HEK293T (cell line): ENCODE measurements around the gene CDON.

ENCODE experiments used
- CTCF ChIA-PET: fragments of 350-600 bp; formaldehyde crosslinking; extraction: SDS; loops from one replicate; lab custom pipeline; 2021; ENCODE audit warnings: antibody characterized with exemption, inconsistent platforms; lab: Yijun Ruan, JAX
- POLR2A ChIA-PET: fragments of 350-600 bp; formaldehyde crosslinking; extraction: SDS; loops from one replicate; lab custom pipeline; 2020; ENCODE audit warnings: antibody characterized with exemption, inconsistent platforms; lab: Yijun Ruan, JAX
- DNase-seq: peaks from one replicate; pipeline ENCODE4 v3.0.0; 2012; ENCODE audit warnings: mixed read lengths; ENCODE audit errors: extremely low spot score
- ARNT ChIP-seq: fragments of 450-650 bp; IDR thresholded peaks from 2 replicates; pipeline ENCODE4 v1.6.1; 2017; ENCODE audit warnings: mild to moderate bottlenecking
- BHLHE40 ChIP-seq: fragments of 450-650 bp; IDR thresholded peaks from 2 replicates; pipeline ENCODE4 v1.6.1; 2016; ENCODE audit warnings: mild to moderate bottlenecking, moderate library complexity, borderline replicate concordance
- CTBP1 ChIP-seq: fragments of 450-650 bp; IDR thresholded peaks from 2 replicates; pipeline ENCODE4 v1.6.1; 2016; ENCODE audit warnings: borderline replicate concordance
- ELF4 ChIP-seq: fragments of 450-650 bp; IDR thresholded peaks from 2 replicates; pipeline ENCODE4 v1.6.1; 2017; ENCODE audit warnings: antibody characterized with exemption
- FOXA1 ChIP-seq: fragments of 450-650 bp; IDR thresholded peaks from 2 replicates; pipeline ENCODE4 v1.6.1; 2016; ENCODE audit warnings: mild to moderate bottlenecking
- FOXK2 ChIP-seq: fragments of 450-650 bp; IDR thresholded peaks from 2 replicates; pipeline ENCODE4 v1.6.1; 2016; ENCODE audit warnings: mild to moderate bottlenecking
- FOXM1 ChIP-seq: fragments of 450-650 bp; IDR thresholded peaks from 2 replicates; pipeline ENCODE4 v1.6.1; 2017; ENCODE audit warnings: mild to moderate bottlenecking, borderline replicate concordance
- HDGF ChIP-seq: fragments of 450-650 bp; IDR thresholded peaks from 2 replicates; pipeline ENCODE4 v1.6.1; 2017; ENCODE audit warnings: antibody characterized with exemption, borderline replicate concordance
- L3MBTL2 ChIP-seq: fragments of 450-650 bp; conservative IDR thresholded peaks from 2 replicates; pipeline ENCODE4 v1.6.1; 2016; ENCODE audit warnings: mild to moderate bottlenecking
- LEF1 ChIP-seq: fragments of 450-650 bp; IDR thresholded peaks from 2 replicates; pipeline ENCODE4 v1.6.1; 2017; ENCODE audit warnings: mild to moderate bottlenecking, borderline replicate concordance
- NFRKB ChIP-seq: fragments of 450-650 bp; IDR thresholded peaks from 2 replicates; pipeline ENCODE4 v1.6.1; 2016; ENCODE audit warnings: mild to moderate bottlenecking, moderate library complexity
- PKNOX1 ChIP-seq: fragments of 450-650 bp; IDR thresholded peaks from 2 replicates; pipeline ENCODE4 v1.6.1; 2016
- SP1 ChIP-seq: fragments of 450-650 bp; IDR thresholded peaks from 2 replicates; pipeline ENCODE4 v1.6.1; 2017
- SUZ12 ChIP-seq: fragments of 450-650 bp; IDR thresholded peaks from 2 replicates; pipeline ENCODE4 v1.6.1; 2016; ENCODE audit warnings: mild to moderate bottlenecking
- TARDBP ChIP-seq: fragments of 450-650 bp; IDR thresholded peaks from 2 replicates; pipeline ENCODE4 v1.6.1; 2016
- ZNF384 ChIP-seq: fragments of 450-650 bp; IDR thresholded peaks from 2 replicates; pipeline ENCODE4 v1.6.1; 2016

The CDON gene

GRCh38 chr11:125959511-125959910 lies 103.2 kb downstream of the CDON start:
- TF ChIP-seq HDGF (no peak), SUZ12 (no peak), TARDBP (no peak), CTBP1 (no peak), FOXA1 (no peak), SP1 (no peak), PKNOX1 (no peak), BHLHE40 (no peak), LEF1 (no peak), ARNT (no peak), ELF4 (no peak), NFRKB (no peak), ZNF384 (no peak), L3MBTL2 (no peak), FOXM1 (no peak)
- ChIA-PET CTCF (no interaction called here), POLR2A (no interaction called here)
- no peak for DNase-seq

- TF ChIP-seq FOXM1 (no peak), ZNF384 (no peak), BHLHE40 (no peak), HDGF (no peak), PKNOX1 (no peak), SP1 (no peak), FOXA1 (no peak), LEF1 (no peak), ARNT (no peak), L3MBTL2 (no peak), SUZ12 (no peak), TARDBP (no peak), NFRKB (no peak), FOXK2 (no peak), CTBP1 (no peak), ELF4 (no peak)
- POLR2A ChIA-PET, result no interaction called here
- CTCF ChIA-PET, result no interaction called here
- DNase-seq, result no peak
Measured at GRCh38 chr11:125958872-125959400, 103.7 kb downstream of the CDON start.

GRCh38 chr11:125957618-125958332 lies 104.9 kb downstream of the CDON start:
- TF ChIP-seq L3MBTL2 (no peak), TARDBP (no peak)
- ChIA-PET POLR2A (no interaction called here), CTCF (no interaction called here)
- DNase-seq, result no peak

- DNase-seq, result no peak
- ChIA-PET POLR2A (no interaction called here), CTCF (interaction anchor here (0.6 kb wide), 1 partner anchor 181 kb away, joined by 4 read pairs; no protein-coding TSS in a partner anchor)
- TF ChIP-seq FOXA1, result no peak
- TF ChIP-seq ELF4, result no peak
- TF ChIP-seq ARNT, result no peak
- no peak for TF ChIP-seq FOXM1
- TF ChIP-seq NFRKB, result no peak
- no peak for TF ChIP-seq ZNF384
- no peak for TF ChIP-seq BHLHE40
- TF ChIP-seq TARDBP, result no peak
- TF ChIP-seq SUZ12, result no peak
- TF ChIP-seq FOXK2, result no peak
- TF ChIP-seq HDGF, result no peak
- TF ChIP-seq CTBP1, result no peak
- no peak for TF ChIP-seq SP1
- no peak for TF ChIP-seq PKNOX1
- TF ChIP-seq LEF1, result no peak
- no peak for TF ChIP-seq L3MBTL2
Measured at GRCh38 chr11:125956391-125957134, 106.1 kb downstream of the CDON start.

GRCh38 chr11:125955856-125956255 lies 106.8 kb downstream of the CDON start:
- CTCF ChIA-PET, result no interaction called here
- no peak for TF ChIP-seq TARDBP
- DNase-seq, result no peak
- POLR2A ChIA-PET, result no interaction called here

GRCh38 chr11:125954945-125955640 lies 107.6 kb downstream of the CDON start:
- ChIA-PET CTCF (no interaction called here), POLR2A (no interaction called here)
- TF ChIP-seq FOXM1 (no peak), SUZ12 (no peak), NFRKB (no peak), SP1 (no peak), FOXA1 (no peak), BHLHE40 (no peak)
- DNase-seq, result no peak
